ENCODE measurements around the gene ARFGAP3. TPM values are rescaled to one million over a fixed set of nuclear protein-coding genes. Genes with fewer than 3 reads are reported as not detected.

The ARFGAP3 gene
- total RNA-seq, 1 experiment from 2014 or later, result 27.0 TPM

- in situ Hi-C loops (cut with HindIII; ENCODE audit: low pct_unique_long_range_greater_than_20kb, low sequenced_read_pairs), result no loop called here
- peaks cover 5% of the 10 kb centered on the region for H3K36me3 ChIP-seq (ENCODE audit: control insufficient read depth, insufficient read depth, low read length)
These were observed 31.3 kb downstream of the ARFGAP3 start for GRCh38 chr22:42825796-42826195.

GRCh38 chr22:42821386-42821785, 35.7 kb downstream of the ARFGAP3 start:
- CTCF ChIA-PET, result no interaction called here
- intact Hi-C loops (cut with micrococcal nuclease; ENCODE audit: unreplicated experiment) (no loop called here), in situ Hi-C loops (cut with HindIII; ENCODE audit: low pct_unique_long_range_greater_than_20kb, low sequenced_read_pairs) (no loop called here)
- no peak for ATAC-seq
- H3K27me3 ChIP-seq (ENCODE audit: control insufficient read depth, insufficient read depth, low read length), result no peaks in the 10 kb centered on the region
- H3K27ac ChIP-seq (ENCODE audit: low read length), result no peak overlapping the region
- no peaks in the 10 kb centered on the region for H3K4me1 ChIP-seq (ENCODE audit: control insufficient read depth, insufficient read depth, low read length)
- no peak for DNase-seq (ENCODE audit: low read depth, low spot score)
- BruUV-seq (replicated peaks), result no TSS peak
- H3K36me3 ChIP-seq (ENCODE audit: control insufficient read depth, insufficient read depth, low read length), result peaks cover 7% of the 10 kb centered on the region; the same call in 1 of the 2 replicates
- H3K9me3 ChIP-seq (ENCODE audit: control insufficient read depth, insufficient read depth, low read depth, low read length), result no peaks in the 10 kb centered on the region
- no peak overlapping the region for H3K4me3 ChIP-seq (ENCODE audit: low read depth in 2 of 2, low read length in 2 of 2)
- POLR2A ChIA-PET, result no interaction called here
- TF ChIP-seq TCF7L2 (IDR thresholded peaks at IDR 0.05; ENCODE audit: low read depth, low read length) (no peak), CTCF (IDR thresholded peaks at IDR 0.05) (no peak), SIN3A (IDR thresholded peaks at IDR 0.05; ENCODE audit: borderline replicate concordance, insufficient read depth, low read depth, low read length) (no peak)

More at GRCh38 chr22:42825796-42826195, 31.3 kb downstream of the ARFGAP3 start:
- H3K27ac ChIP-seq (ENCODE audit: low read length), result no peak overlapping the region
- BruUV-seq (replicated peaks), result no TSS peak
- H3K4me1 ChIP-seq (ENCODE audit: control insufficient read depth, insufficient read depth, low read length), result no peaks in the 10 kb centered on the region
- H3K4me3 ChIP-seq (ENCODE audit: low read depth in 2 of 2, low read length in 2 of 2), result no peak overlapping the region
- ChIA-PET POLR2A (no interaction called here), CTCF (no interaction called here)
- no peak for ATAC-seq
- H3K27me3 ChIP-seq (ENCODE audit: control insufficient read depth, insufficient read depth, low read length), result no peaks in the 10 kb centered on the region
- intact Hi-C loops (cut with micrococcal nuclease; ENCODE audit: unreplicated experiment), result no loop called here
- no peak for DNase-seq (ENCODE audit: low read depth, low spot score)
- TF ChIP-seq SIN3A (IDR thresholded peaks at IDR 0.05; ENCODE audit: borderline replicate concordance, insufficient read depth, low read depth, low read length) (no peak), POLR2AphosphoS5 (IDR thresholded peaks at IDR 0.05; ENCODE audit: low read depth, low read length) (no peak), REST (IDR thresholded peaks at IDR 0.05; ENCODE audit: insufficient read depth in 1 of 2, low read depth in 2 of 2, low read length in 1 of 2) (no peak), TCF7L2 (IDR thresholded peaks at IDR 0.05; ENCODE audit: low read depth, low read length) (no peak), CTCF (IDR thresholded peaks at IDR 0.05) (no peak)
- H3K9me3 ChIP-seq (ENCODE audit: control insufficient read depth, insufficient read depth, low read depth, low read length), result no peaks in the 10 kb centered on the region
